Fibroblast of upper back skin (primary cell): ENCODE data around the gene TPRG1L.
"Not testable (repeated sequence)": the region's sequence is repeated elsewhere in the genome, so short reads cannot be mapped to it uniquely, and the experiment has no call there.

Source experiments
- DNase-seq: peaks from one replicate; pipeline ENCODE4 v3.0.0-alpha.2; 2013

Gene TPRG1L

GRCh38 chr1:3624200-3625136 lies at the start of gene TPRG1L:
TPRG1L (plus strand) TSS chr1:3625015; CDS start chr1:3625073, 58 bp downstream.
- peak; percentile 94 for DNase-seq

DNA sequence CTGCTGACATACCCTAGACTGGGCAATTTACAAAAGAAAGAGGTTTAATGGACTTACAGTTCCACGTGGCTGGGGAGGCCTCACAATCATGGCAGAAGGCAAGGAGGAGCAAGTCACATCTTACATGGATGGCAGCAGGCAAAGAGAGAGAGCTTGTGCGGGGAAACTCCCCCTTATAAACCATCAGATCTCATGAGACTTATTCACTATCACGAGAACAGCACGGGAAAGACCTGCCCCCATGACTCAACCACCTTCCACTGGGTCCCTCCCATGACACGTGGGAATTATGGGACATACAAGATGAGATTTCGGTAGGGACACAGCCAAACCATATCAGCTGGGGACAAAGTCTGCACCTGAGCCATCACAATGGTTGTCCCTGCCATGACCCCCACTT lies 49.3 kb upstream of the TPRG1L start:
- DNase-seq: not testable (repeated sequence)

GRCh38 chr1:3575993-3576392 lies 48.8 kb upstream of the TPRG1L start:
- DNase-seq: no peak

GRCh38 chr1:3577300-3577699 lies 47.5 kb upstream of the TPRG1L start:
- no peak for DNase-seq

DNA sequence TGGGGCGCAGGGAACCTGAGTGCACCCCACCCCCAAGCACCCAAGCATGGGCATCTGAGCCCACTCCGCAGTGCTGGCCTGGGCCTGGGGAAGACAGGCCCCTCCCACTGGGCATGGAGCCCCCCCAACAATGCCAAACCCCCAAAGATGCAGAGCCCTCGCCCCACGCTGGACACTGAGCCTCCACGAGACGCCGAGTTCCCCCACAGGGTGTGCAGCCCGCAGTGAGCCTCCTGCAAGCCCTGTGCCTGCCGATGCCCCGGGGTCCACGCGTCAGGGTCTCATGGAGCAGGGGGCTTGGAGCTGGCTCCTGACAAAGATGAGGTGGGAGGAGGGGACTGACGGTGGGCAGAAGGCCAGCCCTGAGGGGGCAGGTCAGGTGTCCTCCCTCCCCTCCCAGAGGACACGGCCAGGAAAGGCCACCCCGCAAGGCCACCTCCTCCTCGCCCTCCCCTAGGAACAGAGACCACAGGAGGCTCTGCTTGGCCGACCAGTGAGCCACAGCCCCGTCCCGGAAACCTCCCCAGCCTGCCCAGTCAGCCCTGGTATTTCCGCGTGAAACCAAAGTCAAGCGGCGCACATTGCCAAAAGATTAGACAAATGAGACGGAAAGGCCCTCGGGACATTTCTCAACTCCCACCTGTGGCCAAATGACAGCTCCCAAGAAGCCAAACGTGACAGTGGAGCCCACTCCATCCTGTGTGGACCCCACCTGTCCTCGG lies 46.9 kb upstream of the TPRG1L start:
- DNase-seq: no peak

- no peak for DNase-seq
Observed at GRCh38 chr1:3578433-3578805, 46.4 kb upstream of the TPRG1L start.

DNA sequence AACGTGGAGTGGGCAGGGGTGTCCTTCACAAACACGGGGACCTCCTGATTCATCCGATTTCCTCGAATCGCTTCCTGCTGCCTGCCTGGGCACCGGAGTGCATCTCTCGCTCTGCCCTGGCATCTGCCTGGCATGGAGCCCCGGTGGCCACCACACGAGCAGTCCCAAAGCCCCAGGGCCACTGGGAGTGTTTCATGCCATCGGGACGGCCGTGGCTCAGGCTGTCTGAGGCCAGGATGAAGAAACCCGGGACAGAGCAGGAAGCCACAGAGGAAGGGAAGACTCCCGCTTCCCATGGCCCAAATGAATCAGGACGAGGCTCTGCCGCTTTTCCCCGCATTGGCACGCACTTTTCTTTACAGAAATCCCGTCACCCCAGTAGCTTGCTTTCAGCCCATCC lies 45.9 kb upstream of the TPRG1L start:
- no peak for DNase-seq

DNA sequence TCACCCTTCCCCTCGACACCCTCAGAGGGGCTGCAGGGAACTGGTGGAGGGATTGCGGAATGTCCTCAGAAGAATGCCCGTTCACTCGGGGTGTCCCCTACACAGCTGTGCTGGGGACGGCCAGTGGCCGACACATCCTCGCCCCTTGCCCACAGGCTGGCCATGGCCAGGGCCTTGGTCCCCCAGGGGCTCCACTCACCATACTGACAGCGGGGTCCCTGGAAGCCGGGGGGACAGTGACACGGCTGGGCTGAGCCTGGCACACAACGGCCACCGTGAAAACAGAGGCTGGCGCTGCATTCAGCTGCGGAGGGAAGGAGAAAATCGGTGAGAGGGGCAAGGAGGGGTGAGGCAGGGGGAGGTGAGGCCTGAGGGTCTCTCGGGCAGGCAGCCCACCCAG lies 45.2 kb upstream of the TPRG1L start:
- no peak for DNase-seq

- DNase-seq: no peak
Observed at GRCh38 chr1:3580231-3580630, 44.6 kb upstream of the TPRG1L start.

GRCh38 chr1:3581296-3582036 lies 43.3 kb upstream of the TPRG1L start:
- no peak for DNase-seq

DNA sequence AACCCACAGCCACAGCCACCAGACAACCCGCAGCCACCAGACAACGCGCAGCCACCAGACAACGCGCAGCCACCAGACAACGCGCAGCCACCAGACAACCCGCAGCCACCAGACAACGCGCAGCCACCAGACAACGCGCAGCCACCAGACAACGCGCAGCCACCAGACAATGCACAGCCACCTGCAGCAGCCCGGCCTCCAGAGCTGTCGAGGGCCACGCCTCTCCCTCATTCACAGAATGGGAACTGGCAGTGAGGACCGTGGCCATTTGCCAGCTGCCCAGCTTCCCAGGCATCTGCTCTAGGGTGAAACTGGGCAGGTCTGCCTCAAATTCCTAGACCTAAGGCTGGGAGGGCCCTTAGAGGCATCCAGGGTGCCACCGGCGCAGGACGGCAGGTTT lies 41.1 kb upstream of the TPRG1L start:
- not testable (repeated sequence) for DNase-seq

GRCh38 chr1:3584915-3585314 lies 39.9 kb upstream of the TPRG1L start:
- no peak for DNase-seq

GRCh38 chr1:3585353-3585868 lies 39.4 kb upstream of the TPRG1L start:
- not testable (repeated sequence) for DNase-seq

DNA sequence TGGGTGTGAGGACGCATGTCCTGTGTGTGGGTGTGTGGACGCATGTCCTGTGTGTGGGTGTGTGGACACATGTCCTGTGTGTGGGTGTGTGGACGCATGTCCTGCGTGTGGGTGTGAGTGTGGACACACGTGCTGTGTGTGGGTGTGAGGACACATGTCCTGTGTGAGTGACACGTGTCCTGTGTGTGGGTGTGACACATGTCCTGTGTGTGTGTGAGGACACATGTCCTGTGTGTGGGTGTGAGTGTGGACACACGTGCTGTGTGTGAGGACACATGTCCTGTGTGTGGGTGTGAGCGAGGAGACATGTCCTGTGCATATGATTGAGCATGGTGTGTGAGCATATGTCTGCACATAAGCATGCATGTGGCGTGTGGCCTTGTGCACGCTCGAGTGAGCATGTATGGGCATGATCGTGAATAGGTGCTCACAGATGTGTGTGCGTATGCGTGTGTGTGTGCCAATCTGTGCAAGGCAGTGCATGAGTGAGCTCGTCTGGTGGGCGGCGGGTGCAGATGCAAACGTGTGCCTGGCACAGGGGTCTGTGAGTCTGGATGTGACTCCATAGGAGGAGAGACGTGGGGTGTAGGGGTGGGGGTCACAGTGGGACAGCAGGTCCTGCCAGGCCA lies 38.8 kb upstream of the TPRG1L start:
- DNase-seq: no peak

DNA sequence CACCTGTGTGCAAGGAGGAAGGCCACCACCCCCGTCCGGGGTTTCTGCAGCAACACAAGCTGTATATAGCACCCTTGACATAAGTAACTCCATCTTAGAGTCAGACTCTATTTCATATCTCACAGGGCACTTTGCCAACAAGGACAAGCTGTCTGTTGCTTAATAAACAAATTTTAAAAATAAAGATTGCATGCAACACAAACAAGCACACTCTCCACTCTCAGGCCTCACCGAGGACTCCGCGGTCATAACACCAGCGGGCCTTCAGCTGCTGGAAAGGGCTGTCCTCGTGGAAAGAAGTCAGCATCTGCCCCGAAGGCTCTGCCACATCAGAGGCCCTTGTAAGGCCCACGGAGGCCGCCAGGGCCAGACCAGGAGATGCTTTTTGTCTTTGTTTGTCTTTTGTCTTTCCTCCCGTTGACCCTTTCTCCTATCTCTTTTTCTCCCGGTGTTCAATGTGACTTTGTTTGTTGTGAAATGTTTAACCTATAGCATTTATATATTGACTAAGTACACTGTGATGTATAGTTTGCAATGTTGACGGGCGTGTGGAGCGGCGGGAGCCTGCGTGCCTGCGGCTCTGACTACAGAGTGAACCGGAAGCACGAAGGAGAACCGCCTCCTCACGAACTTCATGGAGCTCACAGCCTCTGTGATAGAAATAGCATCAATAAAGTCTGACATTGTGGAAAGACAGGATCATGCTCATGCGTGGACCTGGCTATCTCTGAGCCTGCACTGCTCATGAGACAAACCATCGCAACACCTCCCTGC lies 37.6 kb upstream of the TPRG1L start:
- peak; percentile 2 for DNase-seq

- DNase-seq: no peak
Observed at GRCh38 chr1:3588395-3588794, 36.4 kb upstream of the TPRG1L start.

GRCh38 chr1:3590139-3590763 lies 34.6 kb upstream of the TPRG1L start:
- no peak for DNase-seq

GRCh38 chr1:3590951-3591865 lies 33.6 kb upstream of the TPRG1L start:
- no peak for DNase-seq

DNA sequence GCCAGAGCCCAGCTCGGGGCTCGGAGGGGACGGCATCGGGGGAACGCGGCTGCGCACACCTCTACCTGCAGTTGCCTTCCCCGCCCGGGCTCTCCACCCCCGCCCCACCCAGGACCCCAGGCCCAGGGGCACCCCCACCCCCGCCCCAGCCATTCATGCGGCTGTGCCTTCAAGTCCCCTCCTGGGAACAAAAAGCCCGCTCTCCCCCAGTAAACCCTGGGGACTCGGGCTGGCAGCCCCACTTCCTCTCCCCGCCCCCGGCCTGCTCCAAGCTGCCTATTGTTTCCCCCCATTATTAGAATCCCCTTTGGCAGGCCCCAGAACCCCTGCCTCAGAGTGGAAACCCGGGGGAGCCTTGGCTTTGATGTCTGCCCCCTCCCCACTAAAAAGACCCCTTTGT lies 31.5 kb upstream of the TPRG1L start:
- no peak for DNase-seq

- DNase-seq: no peak
Observed at GRCh38 chr1:3593745-3594144, 31.1 kb upstream of the TPRG1L start.
